Right cardiac atrium (tissue), 5 donors: ENCODE data around the gene KCTD7. TPM values are rescaled to one million over a fixed set of nuclear protein-coding genes. Genes with fewer than 3 reads are reported as not detected.
"Not testable (repeated sequence)": the region's sequence is repeated elsewhere in the genome, so short reads cannot be mapped to it uniquely, and the experiment has no call there.

Source experiments
- ATAC-seq, 2 donors: fragments of 200-7000 bp; cut with Tn5 transposase; one replicate each; pipeline versions ENCODE4 v1.8.0 to v1.9.1; 2020; ENCODE audit warnings: moderate library complexity in 2 of 2, mild to moderate bottlenecking in 1 of 2
- DNase-seq, 3 donors: peaks; one replicate each; pipeline ENCODE4 v3.0.0-alpha.2; 2020
- H3K27ac ChIP-seq: one replicate; pipeline ENCODE4 v1.5.1; 2013; ENCODE audit warnings: mild to moderate bottlenecking, low read length, control low read depth, moderate library complexity
- H3K27me3 ChIP-seq: one replicate; pipeline ENCODE4 v1.6.1; 2013; ENCODE audit not compliant: control insufficient read depth, insufficient read depth
- H3K4me1 ChIP-seq: one replicate; pipeline ENCODE4 v1.6.1; 2013; ENCODE audit warnings: low read length; ENCODE audit not compliant: control insufficient read depth, insufficient read depth
- H3K4me3 ChIP-seq: one replicate; pipeline ENCODE4 v1.5.1; 2013; ENCODE audit warnings: low read length, control low read depth
- H3K9me3 ChIP-seq: one replicate; pipeline ENCODE4 v1.6.1; 2013; ENCODE audit warnings: low read length; ENCODE audit not compliant: control insufficient read depth
- WGBS: extraction: QIAGEN DNeasy Blood & Tissue Kit; methylation state at CpG from one replicate; pipeline ENCODE4 v1.1.7; 2013; 5-methylcytosine and 5-hydroxymethylcytosine counted together
- intact Hi-C, 4 donors: fragments of 100-400 bp; cut with DNase I; formaldehyde crosslinking; loops; one replicate each; pipeline versions ENCODE4 v1.11.0 to v1.14.0; 2022 to 2023
- polyA plus RNA-seq: library from polyadenylated mRNA; stranded (reverse); fragments of 200-250 nt; gene quantifications from one replicate; pipeline ENCODE4 v1.2.3, GENCODE V29; 2013
- total RNA-seq, 4 donors: library from RNA; stranded (reverse); fragmentation: NEBNext Ultra II Directional; extraction: Animal tissue kit (Norgen Biotek cat#: 25700); gene quantifications; one replicate each; pipeline ENCODE4 v1.2.1, GENCODE V29; 2021
- donor health status: healthy with polysubstance abuse.
- donor health status: DM: no; HTN: yes; CAD: no.
- donor health status: DM: no; HTN: no; CAD: no.
- donor health status: DM: no; HTN: yes; CAD: no; lungs with severe emphysema.
- donor health status: DM: yes; HTN: yes; CAD: no.

KCTD7 gene
- total and polyA plus RNA-seq, 5 donors: 5.9 to 13.2 (median 9.4) TPM

GRCh38 chr7:66685663-66686062 is 57.0 kb downstream of the KCTD7 start:
- intact Hi-C loops, H3K27me3 ChIP-seq, ATAC-seq, H3K27ac ChIP-seq, DNase-seq, H3K4me3 ChIP-seq, H3K4me1 ChIP-seq, H3K9me3 ChIP-seq: not testable (repeated sequence)
- 94% methylated on average over 4 of the region's 4 CpGs for WGBS

DNA sequence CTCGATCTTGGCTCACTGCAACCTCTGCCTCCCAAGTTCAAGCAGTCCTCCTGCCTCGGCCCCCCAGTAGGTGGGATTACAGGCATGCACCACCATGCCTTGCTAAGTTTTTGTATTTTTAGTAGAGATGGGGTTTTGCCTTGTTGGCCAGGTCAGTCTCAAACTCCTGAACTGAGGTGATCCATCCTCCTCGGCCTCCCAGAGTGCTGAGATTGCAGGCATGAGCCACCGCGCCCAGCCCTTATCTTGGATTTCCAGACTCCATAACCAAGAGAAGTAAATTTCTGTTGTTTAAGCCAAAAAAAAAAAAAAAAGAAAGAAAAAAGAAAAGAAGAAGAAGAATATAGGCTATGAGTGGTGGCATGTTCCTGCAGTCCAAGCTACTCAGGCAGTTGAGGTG is 58.5 kb downstream of the KCTD7 start:
- 95% methylated on average over 5 of the region's 5 CpGs for WGBS
- Histone ChIP-seq H3K27ac (no peak overlapping the region), H3K27me3 (no peaks in the 10 kb centered on the region), H3K9me3 (no peaks in the 10 kb centered on the region), H3K4me1 (no peaks in the 10 kb centered on the region), H3K4me3 (no peak overlapping the region)
- intact Hi-C loops: no loop called here
- ATAC-seq (no peak), DNase-seq (no peak)

GRCh38 chr7:66687672-66688071 is 59.0 kb downstream of the KCTD7 start:
- intact Hi-C loops, H3K27ac ChIP-seq, H3K4me1 ChIP-seq, ATAC-seq, H3K27me3 ChIP-seq, H3K4me3 ChIP-seq, DNase-seq, H3K9me3 ChIP-seq: not testable (repeated sequence)
- WGBS: 97% methylated on average over 6 of the region's 6 CpGs

- intact Hi-C loops: no loop called here
- WGBS: 96% methylated on average over 2 of the region's 2 CpGs
- H3K4me3 ChIP-seq: no peak overlapping the region
- H3K27ac ChIP-seq: no peak overlapping the region
- no peaks in the 10 kb centered on the region for H3K27me3 ChIP-seq
- ATAC-seq: no peak
- no peaks in the 10 kb centered on the region for H3K4me1 ChIP-seq
- H3K9me3 ChIP-seq: no peaks in the 10 kb centered on the region
- no peak for DNase-seq
Measured at GRCh38 chr7:66689081-66689480, 60.4 kb downstream of the KCTD7 start.

- WGBS: 75% methylated on average over 4 of the region's 4 CpGs
- H3K4me1 ChIP-seq: no peaks in the 10 kb centered on the region
- no peaks in the 10 kb centered on the region for H3K9me3 ChIP-seq
- H3K4me3 ChIP-seq: no peak overlapping the region
- DNase-seq: no peak
- H3K27ac ChIP-seq: no peak overlapping the region
- intact Hi-C loops: no loop called here
- no peaks in the 10 kb centered on the region for H3K27me3 ChIP-seq
- ATAC-seq: no peak
Measured at GRCh38 chr7:66693331-66693730, 64.7 kb downstream of the KCTD7 start.

Other genes with a start within 250 kb of the KCTD7 start
- 10 to 100 TPM; 11.4 to 19.0 (median 16.5) TPM for gene RABGEF1, start 111.9 kb downstream of the KCTD7 start, total RNA-seq
- gene RABGEF1, start 111.9 kb downstream of the KCTD7 start, polyA plus RNA-seq: 7.7 TPM